Body of pancreas (tissue), 4 donors: ENCODE data around the gene AP5B1.

ENCODE experiments used
- POLR2A ChIP-seq, 3 donors: fragments of 450-650 bp; IDR thresholded peaks; one replicate each; pipeline ENCODE4 v1.6.1; 2016; ENCODE audit warnings: antibody characterized with exemption in 3 of 3, mild to moderate bottlenecking in 2 of 3
- TF ChIP-seq, protein P1 (sequence below), 7 experiments: fragments of 450-650 bp in 4 of 7; fragments of 200-600 bp in 3 of 7; sonication (generic) in 3 of 7; IDR thresholded peaks; one replicate each; pipeline ENCODE4 v1.5.1; 2016 to 2019; ENCODE audit warnings: antibody characterized with exemption in 7 of 7

DNA sequence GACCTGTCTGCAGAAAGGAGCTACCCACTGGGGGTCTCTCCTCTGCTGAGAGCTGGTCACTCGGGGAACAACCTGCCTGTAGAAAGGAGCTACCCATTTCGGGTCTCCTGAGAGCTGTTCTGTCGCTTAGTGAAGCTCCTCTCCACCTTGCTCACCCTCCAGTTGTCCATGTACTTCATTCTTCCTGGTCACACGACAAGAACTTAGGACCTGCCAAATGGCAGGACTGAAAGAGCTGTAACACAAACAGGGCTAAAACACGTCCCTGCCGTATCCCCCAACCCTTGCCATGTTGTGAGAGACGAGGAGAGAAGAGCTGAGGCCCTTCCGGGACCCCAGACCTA is 36.1 kb downstream of the AP5B1 start:
- TF ChIP-seq POLR2A (IDR thresholded peaks at IDR 0.05), result no peak
- TF ChIP-seq, protein P1, sequence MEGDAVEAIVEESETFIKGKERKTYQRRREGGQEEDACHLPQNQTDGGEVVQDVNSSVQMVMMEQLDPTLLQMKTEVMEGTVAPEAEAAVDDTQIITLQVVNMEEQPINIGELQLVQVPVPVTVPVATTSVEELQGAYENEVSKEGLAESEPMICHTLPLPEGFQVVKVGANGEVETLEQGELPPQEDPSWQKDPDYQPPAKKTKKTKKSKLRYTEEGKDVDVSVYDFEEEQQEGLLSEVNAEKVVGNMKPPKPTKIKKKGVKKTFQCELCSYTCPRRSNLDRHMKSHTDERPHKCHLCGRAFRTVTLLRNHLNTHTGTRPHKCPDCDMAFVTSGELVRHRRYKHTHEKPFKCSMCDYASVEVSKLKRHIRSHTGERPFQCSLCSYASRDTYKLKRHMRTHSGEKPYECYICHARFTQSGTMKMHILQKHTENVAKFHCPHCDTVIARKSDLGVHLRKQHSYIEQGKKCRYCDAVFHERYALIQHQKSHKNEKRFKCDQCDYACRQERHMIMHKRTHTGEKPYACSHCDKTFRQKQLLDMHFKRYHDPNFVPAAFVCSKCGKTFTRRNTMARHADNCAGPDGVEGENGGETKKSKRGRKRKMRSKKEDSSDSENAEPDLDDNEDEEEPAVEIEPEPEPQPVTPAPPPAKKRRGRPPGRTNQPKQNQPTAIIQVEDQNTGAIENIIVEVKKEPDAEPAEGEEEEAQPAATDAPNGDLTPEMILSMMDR (IDR thresholded peaks at IDR 0.05), result peak in 1 of 7 experiments; percentile 1
